ENCODE measurements around the gene NSUN5. TPM values are rescaled to one million over a fixed set of nuclear protein-coding genes. Genes with fewer than 3 reads are reported as not detected.
"Not testable (repeated sequence)": the region's sequence is repeated elsewhere in the genome, so short reads cannot be mapped to it uniquely, and the experiment has no call there.

Gene NSUN5
- total RNA-seq, 2 experiments from 2014 or later: 55.6 to 59.6 TPM

DNA sequence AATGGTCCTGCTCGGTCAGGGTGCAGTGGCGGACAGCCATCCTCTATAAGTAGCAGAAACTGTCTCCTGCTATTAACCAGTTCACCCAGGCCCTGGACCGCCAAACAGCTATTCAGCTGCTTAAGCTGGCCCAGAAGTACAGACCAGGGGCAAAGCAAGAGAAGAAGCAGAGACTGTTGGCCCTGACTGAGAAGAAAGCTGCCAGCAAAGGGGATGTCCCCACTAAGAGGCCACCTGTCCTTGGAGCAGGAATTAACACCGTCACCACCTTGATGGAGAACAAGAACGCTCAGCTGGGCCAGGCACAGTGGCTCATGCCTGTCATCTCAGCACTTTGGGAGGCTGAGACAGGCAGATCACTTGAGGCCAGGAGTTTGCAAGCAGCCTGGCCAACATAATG lies 5.6 kb upstream of the NSUN5 start:
- H3K4me1 Mint-ChIP-seq (ENCODE audit: low read depth): peaks cover 3% of the 10 kb centered on the region
- DNase-seq: no peak
- ATAC-seq: no peak
- TF ChIP-seq, protein P1, sequence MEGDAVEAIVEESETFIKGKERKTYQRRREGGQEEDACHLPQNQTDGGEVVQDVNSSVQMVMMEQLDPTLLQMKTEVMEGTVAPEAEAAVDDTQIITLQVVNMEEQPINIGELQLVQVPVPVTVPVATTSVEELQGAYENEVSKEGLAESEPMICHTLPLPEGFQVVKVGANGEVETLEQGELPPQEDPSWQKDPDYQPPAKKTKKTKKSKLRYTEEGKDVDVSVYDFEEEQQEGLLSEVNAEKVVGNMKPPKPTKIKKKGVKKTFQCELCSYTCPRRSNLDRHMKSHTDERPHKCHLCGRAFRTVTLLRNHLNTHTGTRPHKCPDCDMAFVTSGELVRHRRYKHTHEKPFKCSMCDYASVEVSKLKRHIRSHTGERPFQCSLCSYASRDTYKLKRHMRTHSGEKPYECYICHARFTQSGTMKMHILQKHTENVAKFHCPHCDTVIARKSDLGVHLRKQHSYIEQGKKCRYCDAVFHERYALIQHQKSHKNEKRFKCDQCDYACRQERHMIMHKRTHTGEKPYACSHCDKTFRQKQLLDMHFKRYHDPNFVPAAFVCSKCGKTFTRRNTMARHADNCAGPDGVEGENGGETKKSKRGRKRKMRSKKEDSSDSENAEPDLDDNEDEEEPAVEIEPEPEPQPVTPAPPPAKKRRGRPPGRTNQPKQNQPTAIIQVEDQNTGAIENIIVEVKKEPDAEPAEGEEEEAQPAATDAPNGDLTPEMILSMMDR (IDR thresholded peaks at IDR 0.05): no peak
- ChIA-PET POLR2A (no interaction called here), CTCF (no interaction called here)
- intact Hi-C loops (cut with micrococcal nuclease): no loop called here
- no peaks in the 10 kb centered on the region for H3K36me3 Mint-ChIP-seq (ENCODE audit: low read depth)
- no peak overlapping the region for H3K27ac Mint-ChIP-seq
- H3K27me3 Mint-ChIP-seq: no peaks in the 10 kb centered on the region
- peaks cover under 1% of the 10 kb centered on the region for H3K9me3 Mint-ChIP-seq
- no peak overlapping the region for H3K4me3 Mint-ChIP-seq

DNA sequence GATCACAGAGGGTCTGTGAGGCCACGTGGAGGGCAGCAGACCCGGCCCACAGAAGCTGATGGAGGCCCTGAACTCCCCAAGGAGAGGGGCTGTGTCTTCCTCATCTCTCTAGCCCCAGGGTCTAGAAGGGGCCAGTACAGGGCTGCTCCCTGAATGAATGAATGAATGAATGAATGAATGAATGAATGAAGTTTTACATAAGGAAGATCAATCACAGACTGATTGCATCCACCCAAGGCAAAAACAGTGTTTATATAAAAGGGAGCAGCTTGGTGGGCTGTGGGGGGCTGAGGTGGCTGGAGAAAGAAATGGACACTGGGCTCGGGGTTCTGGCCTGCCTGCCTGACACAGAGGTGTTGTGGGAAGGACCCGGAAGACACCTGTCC lies 4.9 kb upstream of the NSUN5 start:
- POLR2A ChIA-PET: no interaction called here
- Mint-ChIP-seq H3K36me3 (ENCODE audit: low read depth) (peaks cover 4% of the 10 kb centered on the region), H3K4me1 (ENCODE audit: low read depth) (peaks cover 7% of the 10 kb centered on the region), H3K27me3 (no peaks in the 10 kb centered on the region), H3K27ac (no peak overlapping the region), H3K9me3 (peaks cover 2% of the 10 kb centered on the region), H3K4me3 (no peak overlapping the region)
- no peak for DNase-seq
- TF ChIP-seq, protein P1 (IDR thresholded peaks at IDR 0.05): no peak
- CTCF ChIA-PET: no interaction called here
- no peak for ATAC-seq
- intact Hi-C loops (cut with micrococcal nuclease): no loop called here

DNA sequence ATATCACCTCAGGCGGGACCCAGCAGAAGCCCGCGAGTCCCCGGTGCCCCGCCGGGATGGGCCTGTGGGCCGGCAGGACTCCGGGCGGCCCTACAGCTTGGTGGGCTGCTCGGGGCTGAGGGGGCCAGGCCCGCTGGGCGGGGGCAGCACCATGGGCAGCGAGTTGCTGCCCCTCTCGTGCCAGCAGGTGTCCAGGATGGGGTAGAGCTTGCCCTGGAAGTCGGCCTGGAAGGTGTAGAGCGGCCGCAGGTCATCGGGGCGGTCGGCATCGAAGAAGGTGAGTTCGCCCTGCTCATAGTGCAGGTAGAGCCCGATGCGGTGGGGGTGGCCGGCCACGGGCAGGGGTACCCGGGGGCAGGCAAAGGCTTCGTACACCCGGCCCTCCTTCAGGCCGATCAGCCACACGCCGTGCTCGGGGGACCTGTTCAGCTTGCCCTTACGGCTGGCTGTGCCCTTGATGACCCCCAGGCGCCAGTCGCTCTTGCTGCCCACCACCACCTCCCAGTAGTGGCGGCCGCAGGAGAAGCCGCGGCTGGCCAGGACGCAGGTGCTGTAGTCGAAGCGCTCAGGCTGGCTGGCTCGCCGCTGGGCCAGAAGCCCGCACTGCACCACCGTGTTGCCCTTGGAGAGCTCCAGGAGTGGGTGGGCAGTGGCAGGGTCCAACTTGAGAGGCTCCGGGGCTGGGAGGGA lies 4.3 kb upstream of the NSUN5 start:
- intact Hi-C loops (cut with micrococcal nuclease): no loop called here
- Mint-ChIP-seq H3K27me3 (no peaks in the 10 kb centered on the region), H3K4me1 (ENCODE audit: low read depth) (peaks cover 9% of the 10 kb centered on the region), H3K4me3 (no peak overlapping the region), H3K9me3 (peaks cover 2% of the 10 kb centered on the region), H3K36me3 (ENCODE audit: low read depth) (peaks cover 6% of the 10 kb centered on the region), H3K27ac (no peak overlapping the region)
- CTCF ChIA-PET: interaction anchor here (1.2 kb wide), 1 partner anchor 139 kb away, joined by 3 read pairs; no protein-coding TSS in a partner anchor
- DNase-seq: no peak
- POLR2A ChIA-PET: no interaction called here
- no peak for ATAC-seq
- TF ChIP-seq, protein P1 (IDR thresholded peaks at IDR 0.05): no peak

DNA sequence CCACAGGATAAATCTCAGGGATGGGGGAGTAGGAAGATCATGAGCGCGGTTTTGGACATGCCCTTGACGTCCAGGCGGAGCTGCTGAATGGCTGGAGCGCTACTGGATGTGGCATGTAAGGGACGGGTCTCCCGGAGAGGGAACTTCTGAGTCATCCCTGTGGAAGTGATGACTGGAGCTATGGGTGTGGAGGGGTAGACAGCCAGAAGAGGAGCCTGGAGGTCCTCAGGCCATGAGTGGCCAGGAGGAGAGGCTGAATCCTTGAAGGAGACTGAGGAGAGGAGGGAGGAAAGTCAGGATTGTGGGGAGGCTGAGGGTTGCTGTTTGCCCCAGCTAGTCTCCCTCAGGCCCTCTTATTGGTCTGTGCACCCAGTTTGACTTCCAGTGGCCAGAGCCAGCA lies 2.8 kb upstream of the NSUN5 start:
- DNase-seq; CTCF ChIA-PET; H3K9me3 Mint-ChIP-seq; H3K27ac Mint-ChIP-seq; intact Hi-C loops (cut with micrococcal nuclease); H3K27me3 Mint-ChIP-seq; ATAC-seq; POLR2A ChIA-PET; H3K4me3 Mint-ChIP-seq: not testable (repeated sequence)
- peaks cover 22% of the 10 kb centered on the region for H3K4me1 Mint-ChIP-seq (ENCODE audit: low read depth)
- peaks cover 20% of the 10 kb centered on the region for H3K36me3 Mint-ChIP-seq (ENCODE audit: low read depth)

DNA sequence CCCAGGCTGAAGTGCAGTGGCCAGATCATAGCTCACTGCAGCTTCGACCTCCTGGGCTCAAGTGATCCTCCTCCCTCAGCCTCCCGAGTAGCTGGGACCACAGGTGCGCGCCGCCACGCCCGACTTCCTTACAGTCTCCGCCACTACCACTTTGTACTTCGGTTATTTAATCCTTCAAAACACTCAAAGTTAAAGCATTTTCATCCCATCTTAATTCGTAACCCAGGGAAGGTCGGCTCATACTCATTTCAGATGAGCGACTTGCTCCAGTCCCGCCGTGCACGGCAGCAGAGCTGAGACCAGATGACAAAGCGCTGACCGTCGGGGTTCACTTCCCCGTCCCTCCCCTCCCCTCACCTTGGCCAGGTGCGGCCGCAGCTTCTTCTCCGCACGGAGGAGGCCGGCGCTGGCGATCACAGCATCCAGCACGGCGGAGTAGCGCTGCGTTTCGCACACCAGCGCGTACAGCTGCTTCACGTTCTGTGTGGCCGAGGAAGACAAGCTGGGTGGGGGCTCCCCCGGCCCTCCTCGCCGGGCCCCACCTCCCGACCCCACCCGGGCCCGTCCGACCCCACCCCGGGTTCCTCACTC lies 457 bp downstream of the NSUN5 start:
- H3K9me3 Mint-ChIP-seq: peaks cover 2% of the 10 kb centered on the region
- H3K4me3 Mint-ChIP-seq: peak overlapping the region; percentile 89
- no peaks in the 10 kb centered on the region for H3K27me3 Mint-ChIP-seq
- intact Hi-C loops (cut with micrococcal nuclease): no loop called here
- H3K4me1 Mint-ChIP-seq (ENCODE audit: low read depth): peaks cover 26% of the 10 kb centered on the region
- TF ChIP-seq, protein P1 (IDR thresholded peaks at IDR 0.05): no peak
- H3K36me3 Mint-ChIP-seq (ENCODE audit: low read depth): peaks cover 34% of the 10 kb centered on the region
- ChIA-PET CTCF (interaction anchor here (2.9 kb wide), 1 partner anchor 143 kb away, joined by 8 read pairs; no protein-coding TSS in a partner anchor), POLR2A (no interaction called here)
- H3K27ac Mint-ChIP-seq: peak overlapping the region; percentile 96
- peak; percentile 41 for ATAC-seq
- DNase-seq: no peak
